Motor neuron (in vitro differentiated cells): ENCODE results near the gene CEACAM18. TPM values are rescaled to one million over a fixed set of nuclear protein-coding genes. Genes with fewer than 3 reads are reported as not detected.
A peak's percentile ranks its signal among the peaks of the same experiment; 100 is the strongest.
"Not testable (repeated sequence)": the region's sequence is repeated elsewhere in the genome, so short reads cannot be mapped to it uniquely, and the experiment has no call there.

Source experiments
- ATAC-seq, 8 experiments: fragments of 200-7000 bp; cut with Tn5 transposase; replicated peaks in 6 of 8; 2 replicates each; pipeline ENCODE4 v1.8.0; 2021; ENCODE audit warnings: mild to moderate bottlenecking in 8 of 8, moderate library complexity in 8 of 8
- H3K27ac ChIP-seq, 2 donors: fragments of 250-450 bp; sonication (Bioruptor Pico); 2 replicates each; pipeline ENCODE4 v1.9.0; 2021; ENCODE audit warnings: antibody characterized with exemption in 2 of 2, mild to moderate bottlenecking in 2 of 2, moderate library complexity in 1 of 2
- H3K4me1 ChIP-seq, 2 donors: fragments of 250-450 bp; sonication (Bioruptor Pico); replicated peaks in 1 of 2; 2 replicates each; pipeline ENCODE4 v1.6.1; 2021; ENCODE audit warnings: antibody characterized with exemption in 2 of 2, mild to moderate bottlenecking in 2 of 2, moderate library complexity in 1 of 2
- H3K4me3 ChIP-seq, 5 donors: fragments of 250-450 bp; sonication (Bioruptor Pico); 2 replicates each; pipeline ENCODE4 v1.9.0; 2021; ENCODE audit warnings: antibody characterized with exemption in 5 of 5, mild to moderate bottlenecking in 5 of 5, moderate library complexity in 4 of 5
- WGBS, 10 experiments: fragments of 450-650 bp; shearing (Covaris generic); methylation state at CpG; one replicate each; pipeline ENCODE4 v1.0.0; 2022; 5-methylcytosine and 5-hydroxymethylcytosine counted together
- in situ Hi-C, 9 experiments: fragments of 400-800 bp; cut with MboI; loops; one replicate each; pipeline ENCODE4 v1.15.0; 2021; ENCODE audit warnings: low sequenced_read_pairs in 9 of 9, low pct_unique_long_range_greater_than_20kb in 2 of 9; ENCODE audit not compliant: unreplicated experiment in 9 of 9
- total RNA-seq, 8 experiments: library from RNA; unstranded; fragments of 300-600 nt; gene quantifications; 2 replicates each; pipeline versions ENCODE4 v1.2.3 to v1.2.4, GENCODE V29; 2022

The CEACAM18 gene
- not detected for total RNA-seq

DNA sequence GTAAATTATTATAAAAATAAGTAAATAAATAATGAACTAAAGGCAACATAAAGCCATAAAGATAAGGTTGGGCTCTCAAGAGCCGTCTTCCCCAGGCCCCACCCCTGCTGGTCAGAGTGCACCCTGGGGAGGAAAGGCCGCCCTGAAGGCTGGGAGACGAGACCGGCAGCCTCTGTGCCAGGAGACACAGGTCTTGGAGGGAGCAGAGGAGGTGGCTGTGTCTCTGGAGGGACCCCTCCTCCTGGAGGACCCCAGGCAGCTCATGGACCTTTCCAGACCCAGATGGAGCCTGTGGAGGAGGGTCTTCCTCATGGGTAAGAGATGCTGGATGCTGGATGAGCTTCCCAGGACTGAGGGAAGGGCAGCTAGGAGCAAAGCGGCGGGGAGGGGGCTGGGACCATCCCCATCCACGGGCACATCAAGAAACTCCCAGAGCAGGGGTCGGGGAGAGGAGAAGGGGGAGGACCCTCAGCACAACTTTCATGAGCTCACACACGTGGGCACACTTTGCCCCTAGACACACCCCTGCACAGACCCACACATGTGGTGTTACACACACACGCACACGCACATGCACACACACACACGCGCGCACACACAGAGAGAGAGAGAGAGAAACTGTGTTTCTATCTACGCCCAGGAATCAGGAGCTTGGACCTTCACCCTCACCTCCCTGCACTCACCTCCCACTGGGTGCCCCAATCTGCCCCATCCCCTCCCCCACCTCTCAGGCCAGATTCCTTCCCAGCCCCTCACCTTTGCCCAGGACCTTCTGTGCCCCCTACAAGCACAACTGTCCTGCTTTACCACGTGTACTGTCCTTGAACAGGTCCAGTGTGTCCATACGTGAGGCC lies at the start of gene CEACAM18:
TSS of gene CEACAM18 (plus strand) at position 159 of the 854 bp plus-strand sequence.
- H3K4me3 ChIP-seq = no peak within 1 kb of the TSS
- in situ Hi-C loops = loop anchor here in 1 of 9 experiments (25.0 kb wide), 1 partner anchor 184 kb away; no protein-coding TSS in a partner anchor
- ATAC-seq = no peak
- H3K27ac ChIP-seq = no peak within 1 kb of the TSS
- WGBS, 10 experiments = 0 to 53% (median 29%) methylated on average over 1 to 5 of the region's 17 CpGs; no CpG with 5 or more reads in 2 of the 10 experiments
- no peaks in the 10 kb centered on the region for H3K4me1 ChIP-seq

DNA sequence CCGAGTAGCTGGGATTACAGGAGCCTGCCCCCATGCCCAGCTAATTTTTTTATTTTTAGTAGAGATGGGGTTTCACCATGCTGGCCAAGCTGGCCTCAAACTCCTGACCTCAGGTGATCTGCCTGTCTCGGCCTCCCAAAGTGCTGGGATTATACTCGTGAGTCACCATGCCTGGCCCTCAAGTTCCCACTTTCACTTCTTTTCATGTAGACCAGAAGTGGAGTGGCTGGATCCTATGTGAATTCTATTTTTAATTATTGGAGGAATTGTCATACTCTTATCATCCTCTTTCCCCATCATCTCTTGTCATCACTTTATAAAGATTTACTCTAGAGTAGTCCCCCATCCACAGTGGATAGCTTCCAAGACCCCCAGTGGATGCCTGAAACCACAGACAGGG lies 48.1 kb upstream of the CEACAM18 start:
- in situ Hi-C loops = no loop called here
- 20 to 39% (median 33%) methylated on average over 1 to 3 of the region's 3 CpGs; no CpG with 5 or more reads in 5 of the 10 experiments for whole genome bisulfite sequencing, 10 experiments
- ATAC-seq = no peak
- Histone ChIP-seq H3K4me3 (no peak overlapping the region), H3K4me1 (no peaks in the 10 kb centered on the region), H3K27ac (no peak overlapping the region)

DNA sequence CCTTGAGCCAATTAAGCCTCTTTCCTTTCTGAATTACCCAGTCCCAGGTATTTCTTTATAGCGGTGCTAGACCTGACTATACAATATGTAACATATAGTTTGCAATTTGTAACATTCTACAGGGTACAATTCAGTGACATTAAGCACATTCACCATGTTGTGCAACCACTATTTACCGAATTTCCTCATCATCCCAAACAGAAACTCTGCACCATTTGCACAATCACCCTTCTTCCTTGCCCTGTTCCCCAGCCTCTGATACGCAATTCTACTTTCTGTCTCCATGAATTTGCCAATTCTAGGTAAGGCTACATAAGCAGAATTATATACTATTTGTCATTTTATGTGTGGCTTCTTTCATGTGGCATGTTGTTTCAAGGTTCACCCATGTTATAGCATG lies 47.2 kb upstream of the CEACAM18 start:
- no peak for ATAC-seq
- Histone ChIP-seq H3K4me3 (no peak overlapping the region), H3K27ac (no peak overlapping the region), H3K4me1 (no peaks in the 10 kb centered on the region)
- WGBS, 10 experiments = 0 to 100% (median 53%) methylated on average over 1 to 3 of the region's 3 CpGs; no CpG with 5 or more reads in 1 of the 10 experiments
- in situ Hi-C loops = no loop called here

DNA sequence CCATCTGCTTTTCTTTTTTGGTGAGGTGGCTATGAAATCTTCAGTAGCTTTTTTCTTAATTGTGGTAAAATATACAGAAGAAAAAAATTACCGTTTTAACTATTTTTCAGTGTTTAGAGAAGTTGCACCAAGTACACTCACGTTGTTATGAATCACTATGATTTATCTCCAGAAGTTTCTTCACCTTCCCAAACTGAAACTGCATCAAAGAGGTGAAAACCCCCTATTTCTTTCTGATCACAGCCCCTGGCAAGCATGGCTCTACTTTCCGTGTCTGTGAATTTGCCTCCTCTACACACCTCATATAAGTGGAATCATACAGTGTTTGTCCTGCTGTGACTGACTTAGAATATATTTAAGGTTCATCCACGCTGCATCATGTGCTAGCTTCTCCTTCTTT lies 45.3 kb upstream of the CEACAM18 start:
- 0 to 71% (median 36%) methylated on average over 1 to 4 of the region's 4 CpGs for WGBS, 10 experiments
- in situ Hi-C loops = no loop called here
- Histone ChIP-seq H3K27ac (no peak overlapping the region), H3K4me3 (no peak overlapping the region), H3K4me1 (no peaks in the 10 kb centered on the region)
- ATAC-seq = no peak

DNA sequence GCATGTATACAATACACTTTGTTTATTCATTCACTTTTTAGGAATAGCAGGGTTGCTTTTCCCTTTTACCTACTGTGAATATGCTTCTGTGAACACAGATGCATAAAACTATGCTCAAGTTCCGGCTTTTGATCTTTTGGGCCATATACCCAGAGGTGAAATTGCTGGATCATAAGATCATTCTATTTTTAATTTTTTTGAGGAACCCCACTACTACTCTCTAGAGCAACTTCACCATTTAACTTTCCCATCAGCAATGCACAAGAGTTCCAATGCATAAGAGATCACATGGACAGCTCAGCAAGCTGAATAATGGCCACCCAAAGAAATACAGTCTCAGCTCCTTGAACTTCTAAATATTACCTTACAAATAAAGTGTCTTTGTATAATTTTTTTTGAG lies 43.9 kb upstream of the CEACAM18 start:
- in situ Hi-C loops = no loop called here
- 0 to 100% (median 59%) methylated on average over 1 of the region's 1 CpG; no CpG with 5 or more reads in 2 of the 10 experiments for WGBS, 10 experiments
- no peak overlapping the region for H3K27ac ChIP-seq
- ATAC-seq = no peak
- no peaks in the 10 kb centered on the region for H3K4me1 ChIP-seq
- no peak overlapping the region for H3K4me3 ChIP-seq

DNA sequence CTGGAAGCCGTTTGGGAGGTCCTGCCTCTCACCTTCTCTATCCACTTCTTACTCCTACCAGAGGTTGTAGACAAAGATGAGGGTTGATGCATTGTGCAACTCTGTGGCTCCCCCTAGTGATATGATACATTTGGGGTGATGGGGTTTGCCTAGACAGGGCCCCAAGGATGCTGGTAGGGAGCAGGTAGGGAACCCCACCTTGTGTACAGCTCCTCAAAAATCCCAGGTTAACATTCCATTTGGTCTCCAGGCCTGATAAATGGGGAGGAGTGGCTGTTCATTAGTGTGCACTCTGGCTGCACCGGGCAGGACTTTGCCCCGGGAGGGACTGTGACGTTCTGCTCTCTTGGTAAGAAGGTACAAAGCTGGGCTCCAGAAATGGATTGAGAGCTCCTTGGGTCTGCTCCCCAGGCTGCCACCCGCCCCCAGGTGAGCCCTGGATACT lies 39.3 kb upstream of the CEACAM18 start:
- no peaks in the 10 kb centered on the region for H3K4me1 ChIP-seq
- H3K27ac ChIP-seq = no peak overlapping the region
- ATAC-seq = peak in 3 of 8 experiments; percentile 33 to 56 (median 36)
- WGBS, 10 experiments = 0 to 93% (median 31%) methylated on average over 1 to 5 of the region's 5 CpGs; no CpG with 5 or more reads in 2 of the 10 experiments
- H3K4me3 ChIP-seq = no peak overlapping the region
- in situ Hi-C loops = no loop called here

DNA sequence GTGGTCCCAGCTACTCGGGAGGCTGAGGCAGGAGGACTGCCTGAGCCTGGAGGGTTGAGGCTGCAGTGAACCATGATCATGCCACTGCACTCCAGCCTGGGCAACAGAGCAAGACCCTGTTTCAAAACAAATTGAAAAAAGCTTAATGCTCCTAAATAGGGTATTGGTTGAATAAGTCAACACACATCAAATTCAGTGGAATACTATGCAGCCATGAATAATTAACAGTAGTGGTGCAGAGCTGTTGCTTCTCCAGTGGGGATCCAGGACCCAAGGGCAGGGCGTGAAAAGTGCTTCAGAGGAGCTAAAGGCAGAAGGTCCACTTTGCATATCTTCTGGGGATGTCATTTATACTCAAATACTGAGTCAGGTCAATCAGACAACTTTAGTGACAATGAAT lies 38.3 kb upstream of the CEACAM18 start:
- Histone ChIP-seq H3K4me3 (no peak overlapping the region), H3K27ac (no peak overlapping the region), H3K4me1 (no peaks in the 10 kb centered on the region)
- in situ Hi-C loops = no loop called here
- WGBS, 10 experiments = 0 to 43% (median 19%) methylated on average over 1 to 2 of the region's 2 CpGs; no CpG with 5 or more reads in 4 of the 10 experiments
- ATAC-seq = no peak

DNA sequence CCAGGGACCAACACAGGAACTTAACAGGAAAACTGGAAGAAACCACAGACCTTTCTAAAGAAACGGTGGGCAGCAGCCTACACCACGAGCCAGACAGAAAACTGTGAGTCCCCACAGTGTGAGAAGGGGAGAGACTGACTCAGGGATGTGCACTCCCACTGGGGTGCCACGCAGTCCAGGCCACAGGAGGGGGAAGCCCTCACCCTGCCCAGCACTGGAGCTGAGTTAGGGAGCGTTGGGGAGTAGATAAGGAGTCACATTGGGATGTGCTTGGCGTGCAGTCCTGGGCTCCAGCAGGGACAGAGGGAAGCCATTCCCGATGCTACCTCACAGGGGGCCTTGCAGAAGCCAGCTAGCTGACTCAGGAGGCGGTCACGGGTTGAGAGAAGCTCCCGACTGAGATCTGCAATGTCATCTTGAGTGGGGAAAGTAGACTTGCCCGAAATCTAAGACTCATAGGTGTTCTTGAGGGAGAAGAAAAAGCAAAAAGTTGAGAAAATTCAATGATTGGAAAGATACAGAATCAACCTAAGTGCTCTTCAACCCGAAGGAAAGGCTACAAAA lies 37.4 kb upstream of the CEACAM18 start:
- H3K4me3 ChIP-seq = no peak overlapping the region
- WGBS, 10 experiments = 0 to 80% (median 19%) methylated on average over 1 to 6 of the region's 11 CpGs; no CpG with 5 or more reads in 3 of the 10 experiments
- in situ Hi-C loops = no loop called here
- H3K4me1 ChIP-seq = no peaks in the 10 kb centered on the region
- no peak overlapping the region for H3K27ac ChIP-seq
- ATAC-seq = peak in 2 of 8 experiments; percentile 16 to 25

DNA sequence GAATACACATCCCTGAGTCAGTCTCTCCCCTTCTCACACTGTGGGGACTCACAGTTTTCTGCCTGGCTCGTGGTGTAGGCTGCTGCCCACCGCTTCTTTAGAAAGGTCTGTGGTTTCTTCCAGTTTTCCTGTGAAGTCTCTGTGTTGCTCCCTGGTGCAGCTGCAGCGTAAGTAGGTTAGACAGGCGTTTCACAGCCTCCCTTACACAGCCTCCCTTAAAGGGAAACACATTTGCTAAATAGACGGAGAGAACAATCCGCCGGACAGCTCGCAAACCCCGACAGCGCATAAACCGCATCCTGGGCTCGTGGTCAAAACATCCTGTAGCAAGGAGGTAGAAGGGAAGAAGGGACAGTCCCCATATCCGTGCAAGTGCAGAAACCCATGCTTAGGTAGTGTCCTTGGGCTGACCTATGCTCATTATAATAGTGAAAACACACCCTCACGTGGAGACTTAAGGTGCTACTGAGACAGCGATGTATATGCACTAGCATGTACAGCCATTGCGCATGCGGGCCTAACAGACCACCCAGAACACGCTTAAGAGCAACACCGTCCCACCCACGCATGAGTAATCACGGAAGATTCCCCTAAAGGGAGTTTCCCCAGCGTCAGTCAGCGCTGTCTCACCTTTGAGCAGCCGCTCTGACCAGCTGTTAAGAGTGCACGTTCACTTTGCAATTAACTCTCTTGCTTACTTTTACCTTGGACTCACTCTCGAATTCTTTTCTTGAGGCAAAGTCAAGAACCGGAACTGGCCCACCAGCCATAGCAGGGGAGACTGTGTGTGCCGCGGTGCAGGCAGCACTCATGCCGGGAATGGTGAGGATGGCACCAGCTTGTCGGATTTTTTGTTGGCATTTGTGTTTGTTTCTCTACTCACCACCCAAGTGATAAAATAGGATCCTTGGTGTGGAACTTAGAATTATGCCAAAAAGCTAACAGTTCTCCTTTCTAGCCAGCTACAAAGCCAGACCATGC lies 36.6 kb upstream of the CEACAM18 start:
- no peak for ATAC-seq
- WGBS, 10 experiments = 17 to 78% (median 64%) methylated on average over 4 to 15 of the region's 31 CpGs; no CpG with 5 or more reads in 1 of the 10 experiments
- H3K4me1 ChIP-seq = no peaks in the 10 kb centered on the region
- no peak overlapping the region for H3K27ac ChIP-seq
- H3K4me3 ChIP-seq = no peak overlapping the region
- in situ Hi-C loops = no loop called here

DNA sequence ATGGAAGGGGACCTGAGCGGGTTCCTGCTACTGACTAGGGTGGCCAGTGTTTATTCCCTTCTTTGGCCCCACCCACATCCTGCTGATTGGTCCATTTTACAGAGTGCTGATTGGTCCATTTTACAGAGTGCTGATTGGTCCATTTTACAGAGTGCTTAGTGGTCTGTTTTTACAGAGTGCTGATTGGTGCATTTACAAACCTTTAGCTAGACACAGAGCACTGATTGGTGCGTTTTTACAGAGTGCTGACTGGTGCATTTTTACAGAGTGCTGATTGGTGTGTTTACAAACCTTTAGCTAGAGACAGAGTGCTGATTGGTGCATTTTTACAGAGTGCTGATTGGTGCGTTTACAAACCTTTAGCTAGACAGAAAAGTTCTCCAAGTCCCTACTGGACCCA lies 30.8 kb upstream of the CEACAM18 start:
- H3K4me1 ChIP-seq, H3K4me3 ChIP-seq, ATAC-seq, H3K27ac ChIP-seq, in situ Hi-C loops: not testable (repeated sequence)
- WGBS, 10 experiments = 14 to 83% (median 49%) methylated on average over 1 to 3 of the region's 3 CpGs; no CpG with 5 or more reads in 4 of the 10 experiments

DNA sequence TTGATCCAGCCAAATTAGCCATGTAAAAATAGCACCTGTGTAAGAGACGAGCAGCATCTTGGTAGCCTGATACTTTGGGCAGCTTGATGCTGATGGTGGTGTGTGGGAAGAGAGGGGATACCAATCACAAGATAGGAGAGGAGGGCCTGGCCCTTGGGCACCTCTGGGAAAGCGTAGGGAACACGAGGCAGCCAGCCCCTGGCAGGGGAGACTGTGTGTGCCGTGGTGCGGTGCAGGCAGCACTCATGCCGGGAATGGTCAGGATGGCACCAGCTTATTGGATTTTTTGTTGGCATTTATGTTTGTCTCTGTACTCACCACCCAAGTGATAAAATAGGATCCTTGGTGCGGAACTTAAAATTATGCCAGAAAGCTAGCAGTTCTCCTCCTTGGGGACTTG lies 30.3 kb upstream of the CEACAM18 start:
- Histone ChIP-seq H3K4me3 (no peak overlapping the region), H3K27ac (no peak overlapping the region), H3K4me1 (no peaks in the 10 kb centered on the region)
- no peak for ATAC-seq
- WGBS, 10 experiments = 0 to 83% (median 62%) methylated on average over 1 to 6 of the region's 7 CpGs; no CpG with 5 or more reads in 5 of the 10 experiments
- in situ Hi-C loops = no loop called here

DNA sequence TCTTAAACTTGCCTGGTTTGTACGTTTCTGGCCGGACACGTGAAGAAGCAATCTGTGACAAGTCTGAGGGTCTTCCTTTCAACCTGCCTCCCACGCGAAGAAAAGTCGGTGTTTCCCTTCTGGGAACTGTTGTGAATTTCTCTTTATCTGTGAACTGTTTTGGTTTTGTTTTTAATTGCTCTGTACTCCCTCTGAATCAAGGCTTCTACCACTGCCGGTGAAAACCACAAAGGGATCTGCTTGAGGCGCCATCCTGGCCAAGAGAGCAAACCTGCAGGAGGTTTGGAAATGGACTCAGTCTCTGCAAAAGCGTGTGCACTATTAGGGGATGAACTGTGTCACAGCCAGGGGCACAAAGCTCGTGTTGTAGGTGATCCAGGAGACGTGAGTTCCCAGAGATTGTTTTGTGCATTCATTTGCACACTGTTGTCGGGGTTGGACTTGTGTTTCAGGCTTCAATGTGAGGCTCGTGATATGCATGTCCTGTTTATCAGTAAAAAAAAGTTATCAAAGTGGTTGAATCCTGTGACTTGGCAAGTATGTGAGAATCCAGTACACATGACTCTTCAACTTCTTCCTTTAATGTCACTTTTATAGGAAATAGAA lies 29.8 kb upstream of the CEACAM18 start:
- ATAC-seq = no peak
- Histone ChIP-seq H3K4me1 (no peaks in the 10 kb centered on the region), H3K27ac (no peak overlapping the region), H3K4me3 (no peak overlapping the region)
- in situ Hi-C loops = no loop called here
- 0 to 80% (median 45%) methylated on average over 1 to 13 of the region's 13 CpGs; no CpG with 5 or more reads in 2 of the 10 experiments for WGBS, 10 experiments
